Activated CD4-positive, alpha-beta T cell treated with anti-CD3 and anti-CD28 coated beads for 4 hours (primary cell): ENCODE results near the gene MARK4.
A peak's percentile ranks its signal among the peaks of the same experiment; 100 is the strongest.
"Not testable (repeated sequence)": the region's sequence is repeated elsewhere in the genome, so short reads cannot be mapped to it uniquely, and the experiment has no call there.

Experiments
- DNase-seq, 2 donors: peaks; one replicate each; pipeline ENCODE4 v3.0.0-alpha.2; 2020

The MARK4 gene

DNA sequence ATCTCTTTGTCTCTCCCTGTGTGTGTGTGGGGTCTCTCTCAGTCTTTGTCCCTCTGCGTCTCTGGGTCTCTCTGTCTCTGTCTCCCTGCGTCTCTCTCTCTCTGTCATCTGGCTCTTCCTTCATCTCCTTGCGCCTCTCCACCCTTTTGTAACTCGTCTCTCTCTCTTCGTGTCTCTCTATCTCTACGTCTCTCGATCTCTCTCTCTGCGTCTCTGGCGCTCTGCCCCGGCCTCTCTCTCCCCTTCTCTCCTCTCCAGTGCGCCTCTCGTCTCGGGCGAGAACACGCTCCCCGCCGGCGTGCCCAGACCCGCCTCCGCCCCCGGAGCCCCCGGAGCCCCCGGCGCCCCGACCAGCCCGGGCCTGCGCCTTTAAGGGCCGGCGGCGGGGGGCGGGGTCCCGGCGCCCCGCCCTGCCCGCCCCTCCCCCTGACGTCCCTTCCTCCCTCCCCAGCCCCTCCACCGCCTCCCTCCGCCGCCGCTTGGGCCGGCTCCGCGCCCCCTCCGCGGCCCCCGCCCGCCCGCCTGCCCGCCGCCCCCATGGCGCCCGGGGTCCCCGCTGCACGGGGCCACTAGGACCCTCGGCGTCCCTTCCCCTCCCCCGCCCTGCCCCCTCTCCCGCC is at the start of gene MARK4:
TSS of gene MARK4 (plus strand) at position 440 of the 620 bp plus-strand sequence. CDS start 318 bp downstream, outside the sequence.
- DNase-seq = peak; percentile 54 to 64

DNA sequence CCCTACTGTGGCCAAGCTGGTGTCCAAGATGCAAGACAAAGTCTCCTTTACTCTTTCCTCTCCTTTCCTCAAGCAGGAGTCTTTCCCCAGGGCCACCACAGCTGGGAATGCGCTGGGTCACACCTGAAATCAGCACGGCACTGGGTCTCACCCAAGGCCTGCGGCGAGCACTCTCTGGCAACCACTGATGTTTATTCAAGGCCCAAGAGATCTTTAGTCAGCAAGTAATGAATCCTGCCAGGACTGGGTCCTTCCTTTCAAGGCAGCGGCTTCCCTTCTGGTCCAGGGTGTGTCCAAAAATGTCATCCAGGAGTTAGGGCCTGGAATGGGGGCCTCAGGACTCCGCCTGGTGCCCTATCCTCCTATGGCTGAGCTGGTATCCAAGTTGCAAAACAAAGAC is 48.4 kb upstream of the MARK4 start:
- no peak for DNase-seq

DNA sequence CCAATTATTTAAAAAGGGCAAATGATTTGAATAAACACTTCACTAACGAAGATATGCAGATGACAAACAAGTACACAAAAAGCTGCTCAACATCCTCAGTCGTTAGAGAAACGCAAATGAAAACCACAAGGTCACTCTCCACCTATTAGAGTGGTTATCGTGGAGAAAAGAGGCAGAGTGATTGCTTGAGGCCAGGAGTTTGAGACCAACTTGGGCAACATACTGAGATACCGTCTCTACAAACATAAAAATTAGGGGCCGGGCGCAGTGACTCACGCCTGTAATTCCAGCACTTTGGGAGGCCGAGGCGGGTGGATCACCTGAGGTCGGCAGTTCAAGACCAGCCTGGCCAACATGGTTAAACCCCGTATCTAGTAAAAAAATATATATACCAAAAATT is 45.3 kb upstream of the MARK4 start:
- DNase-seq = no peak

DNA sequence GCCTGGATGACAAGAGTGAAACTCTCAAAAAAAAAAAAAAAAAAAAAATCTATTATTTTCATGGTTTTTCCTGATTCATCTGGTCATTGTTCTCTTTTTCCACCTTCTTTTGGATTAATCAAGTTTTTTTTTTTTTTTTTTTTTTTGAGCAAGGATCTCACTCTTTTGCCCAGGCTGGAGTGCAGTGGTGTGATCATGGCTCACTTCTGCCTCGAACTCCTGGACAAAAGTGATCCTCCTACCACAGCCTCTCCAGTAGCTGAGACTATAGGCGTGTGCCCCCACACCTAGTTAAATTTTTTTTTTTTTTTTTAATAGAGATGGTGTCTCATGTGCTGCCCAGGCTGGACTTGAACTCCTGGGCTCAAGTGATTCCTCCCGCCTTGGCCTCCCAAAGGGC is 44.7 kb upstream of the MARK4 start:
- no peak for DNase-seq

DNA sequence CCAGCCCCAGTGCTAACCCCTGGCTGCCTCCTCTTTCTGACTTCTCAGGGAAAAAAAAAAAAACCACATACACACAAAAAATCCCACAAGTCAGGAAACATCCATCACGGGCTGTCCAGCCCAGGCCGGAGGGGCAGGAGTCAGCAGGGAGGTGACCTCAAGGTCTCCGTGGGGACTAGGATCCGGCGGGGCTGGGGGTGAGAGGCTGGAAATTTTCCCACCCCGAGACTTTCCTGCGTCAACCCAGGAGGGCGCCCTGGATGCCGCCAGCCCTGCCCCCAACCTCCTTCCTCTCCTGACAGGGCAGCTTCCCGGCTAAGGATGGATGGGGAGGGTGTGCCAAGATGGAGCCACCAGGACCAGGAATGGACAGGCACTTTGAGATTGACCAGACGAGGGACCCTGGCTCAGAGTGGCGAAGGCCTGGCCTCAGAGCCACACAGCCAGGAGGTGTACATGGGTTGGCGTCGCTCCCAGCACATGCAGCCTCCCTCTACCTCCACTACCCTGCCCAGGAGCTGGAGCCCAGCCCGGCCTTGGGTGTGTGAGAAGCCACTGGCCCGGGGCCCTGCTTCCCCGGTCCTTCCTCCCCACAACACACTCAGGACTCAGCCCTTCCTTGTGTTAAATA is 39.2 kb upstream of the MARK4 start:
- no peak for DNase-seq

DNA sequence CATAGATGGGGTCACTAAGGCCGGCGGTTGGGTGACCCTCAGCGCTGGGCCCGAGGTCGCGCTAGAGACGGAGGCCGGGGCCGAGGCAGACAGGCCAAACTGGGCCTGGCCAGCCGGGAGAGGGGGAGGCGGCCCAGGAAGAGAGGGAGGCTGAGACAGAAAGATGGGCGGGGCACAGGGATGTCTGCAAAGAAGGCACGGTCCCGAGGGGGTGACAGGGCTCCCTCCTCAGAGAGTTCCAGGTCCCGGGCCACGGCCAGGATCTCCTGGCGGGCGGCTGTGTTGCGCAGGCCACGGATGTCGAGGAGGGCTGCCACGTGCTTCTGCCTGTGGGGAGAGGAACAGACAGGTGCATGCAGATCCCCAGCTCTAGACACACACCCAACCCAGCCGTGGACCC is 38.0 kb upstream of the MARK4 start:
- DNase-seq = no peak

DNA sequence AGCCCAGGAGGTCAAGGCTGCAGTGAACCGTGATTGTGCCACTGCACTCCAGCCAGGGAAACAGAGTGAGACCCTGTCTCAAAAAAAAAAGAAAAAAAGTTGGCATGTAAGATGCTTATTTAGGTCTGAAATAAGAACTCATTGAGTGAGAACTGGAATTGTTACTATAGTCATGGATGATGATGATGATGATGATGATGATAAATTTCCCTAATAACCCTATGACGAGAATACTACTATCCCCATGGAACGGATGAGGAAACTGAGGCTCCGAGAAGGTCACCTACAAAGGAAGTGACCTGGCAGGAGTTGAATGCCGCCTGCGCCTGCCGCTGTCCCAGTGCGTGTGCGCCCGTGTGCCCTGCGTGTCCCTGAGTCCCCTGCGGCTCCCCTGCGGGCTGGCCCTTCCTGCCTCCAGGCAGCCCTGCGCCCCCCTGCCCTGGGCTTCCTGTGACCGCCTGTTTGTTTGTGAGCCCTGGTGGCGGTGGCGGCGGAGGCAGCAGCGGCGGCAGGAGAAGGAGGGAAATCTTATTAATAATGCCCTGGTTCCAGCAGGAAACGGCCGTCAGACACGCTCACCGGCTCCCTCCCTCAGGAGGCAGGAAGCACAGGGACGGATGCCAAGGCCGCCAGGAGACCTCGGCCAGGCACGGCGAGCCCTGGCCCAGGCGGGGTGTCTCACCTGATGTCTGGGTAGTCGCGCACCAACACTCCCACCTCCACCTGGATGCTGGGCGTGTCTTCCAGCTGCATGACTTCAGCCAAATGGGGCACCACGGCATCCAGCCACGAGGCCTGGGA is 35.5 kb upstream of the MARK4 start:
- DNase-seq = no peak

DNA sequence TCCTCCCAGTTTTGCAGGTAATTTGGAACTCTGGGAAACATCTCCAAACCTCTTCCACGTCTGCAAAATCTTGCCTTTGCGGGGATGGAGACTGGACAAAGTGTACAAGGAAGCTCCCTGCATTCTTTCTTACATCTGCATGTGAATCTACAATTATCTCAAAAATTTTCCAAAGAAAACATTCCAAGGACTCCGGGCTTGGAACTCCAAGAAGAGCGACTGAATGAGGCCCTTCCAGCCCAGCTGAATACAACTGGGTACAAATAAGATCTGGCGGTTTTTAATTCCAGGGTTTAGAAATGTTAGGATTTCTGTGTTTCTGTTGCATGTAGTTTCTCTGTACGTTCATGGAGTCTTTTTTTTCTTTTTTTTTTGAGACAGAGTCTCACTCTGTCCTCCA is 34.4 kb upstream of the MARK4 start:
- no peak for DNase-seq

DNA sequence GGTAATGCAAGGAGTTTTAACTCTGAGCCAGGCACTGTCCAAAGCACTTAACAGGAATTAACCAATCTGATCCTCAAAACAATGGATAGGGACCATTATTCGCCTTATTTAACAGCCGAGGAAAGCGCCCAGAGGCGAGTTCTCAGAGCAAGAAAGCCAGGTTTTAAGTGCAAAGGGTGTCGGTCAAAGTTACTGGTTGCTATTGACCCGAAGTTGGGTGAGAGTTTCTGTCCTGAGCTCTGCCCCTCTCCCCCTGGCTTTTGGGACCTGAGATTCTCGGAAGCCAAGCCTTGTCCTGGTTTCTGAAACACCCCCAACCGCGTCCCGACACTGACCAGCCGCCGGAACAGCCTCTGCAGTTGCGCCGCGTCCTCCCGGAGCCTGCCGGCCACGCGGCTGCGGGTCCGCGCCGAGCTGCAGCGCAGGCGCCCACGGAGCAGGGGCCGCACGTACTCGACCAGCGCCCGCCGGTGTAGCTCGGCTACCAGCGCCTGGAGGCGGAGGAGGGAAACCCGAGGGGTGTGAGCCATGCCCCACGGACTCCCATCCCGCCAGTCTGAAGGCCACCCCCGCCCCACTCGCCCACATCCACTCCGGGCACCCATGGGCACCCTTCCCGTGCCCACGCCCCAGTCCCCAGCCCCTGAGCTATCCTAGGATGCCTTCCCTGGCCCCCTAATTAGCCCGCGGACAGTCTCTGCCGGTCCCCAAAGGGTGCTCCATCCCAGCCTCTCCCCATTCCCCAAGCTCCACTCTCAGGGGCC is 33.7 kb upstream of the MARK4 start:
- no peak for DNase-seq

DNA sequence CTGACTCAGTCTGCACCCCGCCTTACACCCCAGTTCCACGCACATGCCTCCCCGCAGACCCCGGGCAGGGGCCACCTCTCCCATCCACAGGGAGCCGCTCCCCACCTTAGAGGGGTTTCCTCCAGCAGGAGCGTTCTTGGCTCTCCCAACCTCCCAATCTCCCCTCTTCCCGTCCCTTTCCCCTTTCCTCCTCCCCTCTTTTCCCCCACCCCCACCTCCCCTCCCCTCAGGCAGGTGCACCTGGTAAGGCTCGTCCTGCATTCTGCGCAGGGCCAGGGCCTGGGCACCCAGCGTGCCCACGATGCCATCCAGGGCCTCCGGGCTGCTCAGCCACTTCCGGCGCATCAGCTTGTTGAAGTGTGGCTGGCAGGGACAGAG is 33.1 kb upstream of the MARK4 start:
- no peak for DNase-seq

DNA sequence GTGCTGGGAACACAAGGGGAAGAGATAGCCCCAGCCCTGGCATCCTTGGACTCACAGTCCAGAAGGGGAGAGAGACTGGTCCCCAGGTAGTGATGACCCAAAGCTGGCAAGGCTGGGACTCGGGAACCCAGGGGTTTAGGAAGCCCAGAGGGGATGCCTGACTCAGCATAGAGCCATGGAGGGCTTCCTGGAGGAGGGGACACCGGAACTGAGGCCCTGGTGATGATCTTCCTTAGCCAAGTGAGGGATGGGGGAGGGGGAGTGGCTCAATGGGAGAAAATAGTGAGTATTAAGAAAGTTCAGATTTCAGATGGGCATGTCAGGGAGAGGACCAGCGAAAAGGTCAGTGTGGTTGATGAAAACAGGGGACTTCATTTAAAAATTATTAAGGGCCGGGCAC is 32.6 kb upstream of the MARK4 start:
- DNase-seq = no peak

DNA sequence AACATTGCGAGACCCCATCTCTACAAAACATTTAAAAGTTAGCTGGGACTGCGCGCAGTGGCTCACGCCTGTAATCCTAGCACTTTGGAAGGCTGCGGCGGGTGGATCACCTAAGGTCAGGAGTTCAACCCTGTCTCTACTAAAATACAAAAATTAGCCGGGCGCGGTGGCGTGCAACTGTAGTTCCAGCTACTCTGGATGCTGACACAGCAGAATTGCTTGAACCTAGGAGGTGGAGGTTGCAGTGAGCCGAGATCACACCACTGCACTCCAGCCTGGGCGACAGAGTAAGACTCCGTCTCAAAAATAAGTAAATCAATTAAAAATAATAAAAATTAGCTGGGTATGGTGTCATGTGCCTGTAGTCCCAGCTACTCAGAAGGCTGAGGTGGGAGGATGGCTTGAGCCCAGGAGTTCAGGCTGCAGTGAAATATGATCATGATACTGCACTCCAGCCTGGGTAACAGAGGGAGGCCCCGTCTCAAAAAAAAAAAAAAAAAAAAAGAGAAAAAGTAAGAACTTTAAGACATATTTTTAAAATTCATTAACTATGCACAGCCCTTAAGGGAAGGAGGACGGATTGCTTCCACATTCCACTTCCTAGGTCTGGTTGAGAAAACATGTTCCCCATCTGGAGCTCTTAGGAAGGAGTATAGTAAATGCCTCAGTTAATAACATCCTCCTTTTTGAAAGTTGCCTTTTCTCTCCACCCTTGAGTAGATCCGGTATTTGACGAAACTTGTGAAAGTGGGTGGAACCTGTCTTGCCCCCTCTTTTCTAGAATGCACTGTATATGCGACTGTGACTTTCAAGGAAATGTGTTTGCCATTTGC is 31.9 kb upstream of the MARK4 start:
- no peak for DNase-seq

DNA sequence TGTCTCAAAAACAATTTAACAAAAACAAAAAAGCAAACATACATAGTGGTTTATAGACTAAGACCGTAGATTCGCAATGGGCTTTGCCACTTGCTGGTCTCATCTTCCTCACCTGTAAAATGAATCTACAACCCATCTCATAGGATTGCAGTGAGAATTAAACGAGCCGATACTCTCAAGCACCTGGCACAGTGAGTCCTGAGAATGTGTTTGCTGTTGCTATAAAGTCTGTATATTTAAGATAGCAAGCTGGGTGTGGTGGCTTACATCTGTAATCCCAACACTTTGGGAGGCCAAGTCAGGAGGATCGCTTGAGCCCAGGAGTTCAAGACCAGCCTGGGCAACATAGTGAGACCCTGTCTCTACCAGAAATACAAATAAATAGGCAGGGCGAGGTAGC is 28.3 kb upstream of the MARK4 start:
- no peak for DNase-seq

DNA sequence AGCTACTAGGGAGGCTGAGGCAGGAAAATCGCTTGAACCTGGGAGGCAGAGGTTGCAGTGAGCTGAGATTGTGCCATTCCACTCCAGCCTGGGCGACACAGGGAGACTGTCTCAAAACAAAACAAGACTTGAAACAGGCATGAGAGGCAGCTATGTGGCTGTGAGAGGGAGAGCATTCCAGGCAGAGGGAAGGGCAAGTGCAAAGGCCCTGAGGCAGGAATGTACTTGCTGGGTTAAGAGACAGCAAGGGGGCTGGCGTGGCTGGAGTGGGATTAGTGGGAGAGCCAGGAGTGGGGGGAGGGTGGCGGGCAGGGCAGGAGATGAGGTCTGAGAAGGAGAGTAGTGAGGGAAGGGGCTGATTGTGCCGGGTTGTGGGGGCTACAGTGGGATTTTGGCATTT is 27.2 kb upstream of the MARK4 start:
- no peak for DNase-seq

DNA sequence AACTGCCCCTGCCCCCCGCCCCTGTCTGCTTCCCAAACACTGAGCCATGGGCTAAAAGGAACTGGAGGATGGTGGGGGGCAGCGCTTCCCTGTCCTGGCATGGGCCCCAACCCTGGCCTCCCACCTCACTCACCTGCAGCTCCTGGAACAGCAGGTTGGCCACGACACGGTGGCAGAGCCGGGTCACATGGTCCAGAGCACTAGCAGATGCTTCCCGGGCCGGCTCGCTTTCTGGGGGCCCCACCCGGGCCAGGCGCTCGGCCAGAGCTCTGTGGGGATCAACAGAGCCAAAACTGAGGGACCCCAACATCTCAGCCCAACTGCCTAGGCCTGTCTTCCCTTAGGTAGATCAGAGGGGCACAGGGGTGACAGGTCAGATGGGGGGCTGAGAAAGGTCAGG is 26.4 kb upstream of the MARK4 start:
- no peak for DNase-seq

DNA sequence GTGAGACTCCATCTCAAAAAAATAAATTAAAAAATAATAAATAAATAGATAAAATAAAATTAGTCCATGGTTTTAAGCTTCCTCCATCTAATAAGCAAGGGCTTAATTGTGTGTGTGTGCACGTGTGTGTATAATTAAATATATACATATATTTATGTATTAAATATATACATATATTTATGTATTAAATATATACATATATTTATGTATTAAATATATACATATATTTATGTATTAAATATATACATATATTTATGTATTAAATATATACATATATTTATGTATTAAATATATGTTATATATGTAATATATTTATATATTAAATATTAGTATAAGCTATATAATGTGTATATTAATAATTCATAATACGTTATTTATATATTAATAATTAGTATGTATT is 22.0 kb upstream of the MARK4 start:
- not testable (repeated sequence) for DNase-seq

DNA sequence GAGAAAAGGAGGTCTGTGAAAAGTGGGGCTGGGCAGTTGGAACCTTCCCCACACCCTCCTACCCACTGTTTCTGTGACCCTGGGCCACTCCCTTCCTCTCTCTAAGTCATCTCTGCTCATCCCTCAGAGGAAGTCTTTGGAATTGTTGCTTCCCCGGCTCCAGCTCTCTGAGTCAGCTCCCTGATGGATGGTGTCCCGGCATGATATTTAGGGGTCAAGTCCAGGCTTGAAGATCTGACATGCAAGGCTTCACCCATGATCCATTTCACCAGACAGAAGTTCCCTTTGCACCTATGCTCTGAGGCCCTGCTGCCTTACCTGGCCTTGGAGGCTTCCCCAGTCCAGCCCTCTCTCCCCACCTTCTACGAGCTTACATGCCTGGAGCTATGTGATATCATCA is 19.2 kb upstream of the MARK4 start:
- DNase-seq = no peak

DNA sequence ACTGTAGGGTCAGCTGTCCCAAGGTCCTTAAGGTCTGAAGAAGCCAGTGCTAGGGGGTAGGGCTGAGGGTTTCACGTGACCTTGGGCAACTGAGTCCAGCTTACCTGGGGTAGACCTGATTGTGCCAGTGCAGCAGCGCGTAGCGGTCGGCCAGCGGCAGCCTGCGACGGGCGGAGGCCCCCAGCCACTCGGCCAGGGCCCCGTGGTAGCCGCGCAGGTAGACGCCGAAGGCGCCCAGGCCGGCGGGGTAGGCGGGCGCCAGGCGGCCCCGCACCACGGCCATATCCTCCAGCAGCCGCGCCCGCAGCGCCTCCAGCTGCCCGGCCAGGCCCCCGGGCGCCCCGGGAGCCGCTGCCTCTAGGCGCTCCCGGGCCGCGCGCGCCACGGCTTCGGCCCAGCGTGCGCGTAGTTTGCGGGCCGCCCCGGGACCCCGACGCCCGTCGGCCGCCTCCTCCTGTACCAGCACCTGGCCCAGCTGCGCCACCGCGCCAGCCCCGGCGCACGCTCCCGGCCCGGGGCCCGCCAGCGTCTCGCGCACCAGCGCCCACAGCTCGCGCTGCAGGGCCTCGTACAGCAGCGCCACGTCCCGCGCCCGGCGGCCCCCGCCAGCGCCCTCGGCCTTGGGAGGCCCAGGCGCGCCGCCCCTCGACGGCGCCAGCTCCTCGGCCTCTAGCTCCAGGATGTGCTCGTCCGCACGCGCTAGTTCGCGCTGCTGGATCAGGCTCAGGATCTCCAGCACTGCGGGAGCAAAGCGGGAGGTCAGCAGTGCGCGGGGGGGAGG is 16.8 kb upstream of the MARK4 start:
- no peak for DNase-seq

DNA sequence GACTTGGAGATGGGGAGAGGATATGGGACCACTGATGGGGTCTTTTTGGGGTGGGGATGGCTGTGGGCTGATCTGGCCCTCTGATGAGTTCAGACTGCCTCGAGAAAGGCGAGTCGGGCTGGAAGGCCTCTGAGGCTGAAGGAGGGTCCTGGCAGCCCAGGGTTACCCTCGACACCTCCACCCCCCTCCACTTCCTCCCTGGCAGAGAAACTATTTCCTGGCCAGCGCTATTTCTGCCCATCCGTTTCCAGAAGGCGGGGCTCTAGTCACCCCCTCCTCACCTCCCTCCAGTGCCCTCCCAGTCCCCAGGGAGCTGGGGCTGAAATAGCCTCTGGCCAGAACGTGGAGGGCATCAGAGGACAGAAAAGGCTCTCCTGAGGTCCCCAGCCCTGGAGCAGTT is 15.6 kb upstream of the MARK4 start:
- DNase-seq = no peak

DNA sequence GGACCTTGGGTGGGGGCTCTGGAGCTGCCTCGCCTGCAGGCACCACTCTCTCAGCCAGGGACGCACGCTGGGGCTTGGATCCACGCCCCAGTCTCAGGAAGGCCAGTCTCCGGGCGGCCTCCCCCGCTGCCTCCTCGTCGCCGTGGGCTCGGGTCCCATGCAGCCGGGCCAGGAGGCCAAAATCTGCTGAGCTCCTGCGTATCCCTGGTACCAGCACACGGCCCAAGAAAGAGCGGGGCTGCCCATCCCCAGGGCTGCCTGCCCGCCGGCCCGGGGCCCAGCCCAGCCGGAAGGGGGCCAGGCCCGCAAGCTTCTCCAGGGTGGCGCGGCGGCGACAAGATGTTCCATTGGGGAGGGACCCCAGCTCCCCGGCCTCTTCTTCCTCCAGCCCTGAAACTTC is 12.5 kb upstream of the MARK4 start:
- DNase-seq = no peak

DNA sequence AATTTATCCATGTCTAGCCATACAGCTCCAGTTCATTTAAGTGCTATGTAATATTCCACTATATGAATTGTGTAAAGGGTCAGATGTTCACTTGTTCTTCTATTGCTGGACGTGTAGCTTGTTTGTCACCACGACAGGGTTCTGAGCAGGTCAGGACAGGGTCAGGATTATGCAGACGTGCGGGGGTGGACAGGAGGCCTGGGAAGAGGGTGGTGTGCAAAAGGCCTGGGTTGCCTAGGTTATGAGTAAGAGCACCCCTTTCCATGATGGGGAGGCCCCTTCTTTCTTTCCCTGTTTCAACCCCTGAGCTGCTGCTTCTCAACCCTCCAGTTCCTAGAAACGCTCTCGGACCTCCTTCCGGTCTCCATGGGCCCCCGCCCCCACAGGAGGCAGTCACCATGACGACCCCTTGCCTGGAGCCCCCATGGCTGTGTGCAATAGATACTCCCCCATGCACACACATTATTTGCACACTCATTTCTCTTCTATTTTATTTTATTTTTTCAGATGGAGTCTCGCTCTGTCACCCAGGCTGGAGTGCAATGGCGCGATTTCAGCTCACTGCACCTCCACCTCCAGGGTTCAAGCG is 7.8 kb upstream of the MARK4 start:
- no peak for DNase-seq
